Activated B cell treated with CpG ODN at 0.5 μM for 24 hours (primary cell): ENCODE data around the gene CADM2. TPM values are rescaled to one million over a fixed set of nuclear protein-coding genes. Genes with fewer than 3 reads are reported as not detected.

Experiments
- ATAC-seq: fragments of 200-7000 bp; cut with Tn5 transposase; one replicate; pipeline ENCODE4 v1.10.0; 2021; ENCODE audit warnings: low read depth, mild to moderate bottlenecking, moderate library complexity
- CTCF ChIA-PET: fragments of 350-600 bp; sonication (Branson Sonifier 250); formaldehyde crosslinking; loops from one replicate; lab custom pipeline; 2021; ENCODE audit warnings: antibody characterized with exemption; lab: Charles Lee
- POLR2A ChIA-PET: fragments of 350-600 bp; sonication (Branson Sonifier 250); formaldehyde crosslinking; loops from one replicate; lab custom pipeline; 2021; ENCODE audit warnings: antibody characterized with exemption; lab: Charles Lee
- DNase-seq: peaks from one replicate; pipeline ENCODE4 v3.0.0; 2022
- H3K27ac Mint-ChIP-seq: one replicate; pipeline ENCODE4 v1.8.0; 2020; ENCODE audit warnings: mixed read lengths
- H3K27me3 Mint-ChIP-seq: one replicate; pipeline ENCODE4 v1.8.0; 2021; ENCODE audit warnings: mixed read lengths
- H3K36me3 Mint-ChIP-seq: one replicate; pipeline ENCODE4 v1.8.0; 2021; ENCODE audit warnings: low read depth, mixed read lengths
- H3K4me1 Mint-ChIP-seq: one replicate; pipeline ENCODE4 v1.8.0; 2021; ENCODE audit warnings: mixed read lengths
- H3K4me3 Mint-ChIP-seq: one replicate; pipeline ENCODE4 v1.8.0; 2020; ENCODE audit warnings: mild to moderate bottlenecking, mixed read lengths
- H3K9me3 Mint-ChIP-seq: one replicate; pipeline ENCODE4 v1.8.0; 2020; ENCODE audit warnings: mixed read lengths
- intact Hi-C: fragments of 100-400 bp; cut with micrococcal nuclease; formaldehyde crosslinking; loops from one replicate; pipeline ENCODE4 v1.15.1; 2024
- total RNA-seq: library from RNA; stranded (reverse); gene quantifications from 2 replicates; pipeline ENCODE4 v1.2.3, GENCODE V29; 2022
- TF ChIP-seq, protein P1 (sequence below): fragments of 200-600 bp; IDR thresholded peaks from one replicate; pipeline ENCODE4 v1.8.0; 2022; ENCODE audit warnings: antibody characterized with exemption, mild to moderate bottlenecking

The CADM2 gene
- total RNA-seq, 1 donor from 2014 or later, result not detected

GRCh38 chr3:85935171-85935570, 976.4 kb downstream of the CADM2 start:
- no peak for ATAC-seq
- TF ChIP-seq, protein P1, sequence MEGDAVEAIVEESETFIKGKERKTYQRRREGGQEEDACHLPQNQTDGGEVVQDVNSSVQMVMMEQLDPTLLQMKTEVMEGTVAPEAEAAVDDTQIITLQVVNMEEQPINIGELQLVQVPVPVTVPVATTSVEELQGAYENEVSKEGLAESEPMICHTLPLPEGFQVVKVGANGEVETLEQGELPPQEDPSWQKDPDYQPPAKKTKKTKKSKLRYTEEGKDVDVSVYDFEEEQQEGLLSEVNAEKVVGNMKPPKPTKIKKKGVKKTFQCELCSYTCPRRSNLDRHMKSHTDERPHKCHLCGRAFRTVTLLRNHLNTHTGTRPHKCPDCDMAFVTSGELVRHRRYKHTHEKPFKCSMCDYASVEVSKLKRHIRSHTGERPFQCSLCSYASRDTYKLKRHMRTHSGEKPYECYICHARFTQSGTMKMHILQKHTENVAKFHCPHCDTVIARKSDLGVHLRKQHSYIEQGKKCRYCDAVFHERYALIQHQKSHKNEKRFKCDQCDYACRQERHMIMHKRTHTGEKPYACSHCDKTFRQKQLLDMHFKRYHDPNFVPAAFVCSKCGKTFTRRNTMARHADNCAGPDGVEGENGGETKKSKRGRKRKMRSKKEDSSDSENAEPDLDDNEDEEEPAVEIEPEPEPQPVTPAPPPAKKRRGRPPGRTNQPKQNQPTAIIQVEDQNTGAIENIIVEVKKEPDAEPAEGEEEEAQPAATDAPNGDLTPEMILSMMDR, result no peak
- peaks cover 6% of the 10 kb centered on the region for H3K9me3 Mint-ChIP-seq
- H3K4me3 Mint-ChIP-seq, result no peak overlapping the region
- H3K4me1 Mint-ChIP-seq, result no peaks in the 10 kb centered on the region
- ChIA-PET CTCF (no interaction called here), POLR2A (no interaction called here)
- H3K27ac Mint-ChIP-seq, result no peak overlapping the region
- H3K27me3 Mint-ChIP-seq, result no peaks in the 10 kb centered on the region
- intact Hi-C loops, result no loop called here
- DNase-seq, result no peak
- no peaks in the 10 kb centered on the region for H3K36me3 Mint-ChIP-seq

- ATAC-seq, result no peak
- ChIA-PET CTCF (no interaction called here), POLR2A (no interaction called here)
- no peak overlapping the region for H3K4me3 Mint-ChIP-seq
- H3K27ac Mint-ChIP-seq, result no peak overlapping the region
- TF ChIP-seq, protein P1, result no peak
- no peaks in the 10 kb centered on the region for H3K36me3 Mint-ChIP-seq
- intact Hi-C loops, result no loop called here
- DNase-seq, result no peak
- no peaks in the 10 kb centered on the region for H3K27me3 Mint-ChIP-seq
- H3K9me3 Mint-ChIP-seq, result peaks cover 3% of the 10 kb centered on the region
- no peaks in the 10 kb centered on the region for H3K4me1 Mint-ChIP-seq
These were observed 980.3 kb downstream of the CADM2 start for GRCh38 chr3:85939074-85939482.

GRCh38 chr3:85950435-85950834, 991.6 kb downstream of the CADM2 start:
- Mint-ChIP-seq H3K9me3 (peaks cover under 1% of the 10 kb centered on the region), H3K4me1 (no peaks in the 10 kb centered on the region), H3K36me3 (no peaks in the 10 kb centered on the region), H3K27me3 (no peaks in the 10 kb centered on the region), H3K4me3 (no peak overlapping the region), H3K27ac (no peak overlapping the region)
- ChIA-PET CTCF (no interaction called here), POLR2A (no interaction called here)
- intact Hi-C loops, result no loop called here
- DNase-seq (no peak), ATAC-seq (no peak)
- TF ChIP-seq, protein P1, result no peak

DNA sequence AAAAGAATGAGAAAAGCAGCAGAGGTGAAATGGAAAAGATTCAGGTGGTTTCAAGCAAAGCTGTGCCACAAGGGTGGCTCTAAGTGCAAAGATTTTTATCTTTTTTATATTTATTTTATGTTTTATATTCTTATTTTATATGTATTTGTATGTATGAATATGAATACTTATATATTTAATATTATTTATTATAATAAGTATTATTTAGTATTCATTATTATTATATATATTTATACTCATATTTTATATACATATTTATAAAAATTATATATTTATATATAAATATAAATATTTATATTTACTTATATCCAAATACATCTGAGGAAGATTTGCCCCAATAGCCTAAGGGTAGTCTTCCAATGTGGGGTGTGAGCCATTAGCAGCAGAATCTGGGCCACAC, 1002.0 kb downstream of the CADM2 start:
- no peak overlapping the region for H3K4me3 Mint-ChIP-seq
- ATAC-seq, result no peak

GRCh38 chr3:85977615-85978338, 1019.0 kb downstream of the CADM2 start:
- Mint-ChIP-seq H3K36me3 (no peaks in the 10 kb centered on the region), H3K4me1 (no peaks in the 10 kb centered on the region), H3K27me3 (no peaks in the 10 kb centered on the region), H3K9me3 (no peaks in the 10 kb centered on the region), H3K27ac (no peak overlapping the region), H3K4me3 (no peak overlapping the region)
- intact Hi-C loops, result no loop called here
- ChIA-PET POLR2A (no interaction called here), CTCF (no interaction called here)
- TF ChIP-seq, protein P1, result no peak
- ATAC-seq (no peak), DNase-seq (no peak)

More for the DNA sequence above, 1002.0 kb downstream of the CADM2 start:
- intact Hi-C loops, result no loop called here
- H3K9me3 Mint-ChIP-seq, result peaks cover 5% of the 10 kb centered on the region
- no peaks in the 10 kb centered on the region for H3K36me3 Mint-ChIP-seq
- DNase-seq, result no peak
- TF ChIP-seq, protein P1, result no peak
- ChIA-PET POLR2A (no interaction called here), CTCF (no interaction called here)
- H3K27ac Mint-ChIP-seq, result no peak overlapping the region
- no peaks in the 10 kb centered on the region for H3K4me1 Mint-ChIP-seq
- no peaks in the 10 kb centered on the region for H3K27me3 Mint-ChIP-seq
